NCI-H460 (cell line): ENCODE results near the gene FAM209A. TPM values are rescaled to one million over a fixed set of nuclear protein-coding genes. Genes with fewer than 3 reads are reported as not detected.
A peak's percentile ranks its signal among the peaks of the same experiment; 100 is the strongest.
"Not testable (repeated sequence)": the region's sequence is repeated elsewhere in the genome, so short reads cannot be mapped to it uniquely, and the experiment has no call there.

Experiments
- DNase-seq: peaks from one replicate; pipeline ENCODE4 v3.0.0-alpha.2; 2016; ENCODE audit warnings: low read depth; ENCODE audit errors: extremely low read depth
- total RNA-seq: library from RNA; depleted of rRNA; stranded (reverse); fragments of >200 nt; shearing (Covaris generic); gene quantifications from 2 replicates; pipeline ENCODE4 v1.2.3, GENCODE V29; 2014; rRNA removed

Gene FAM209A
- total RNA-seq, 1 experiment from 2014 or later = 0.17 TPM

DNA sequence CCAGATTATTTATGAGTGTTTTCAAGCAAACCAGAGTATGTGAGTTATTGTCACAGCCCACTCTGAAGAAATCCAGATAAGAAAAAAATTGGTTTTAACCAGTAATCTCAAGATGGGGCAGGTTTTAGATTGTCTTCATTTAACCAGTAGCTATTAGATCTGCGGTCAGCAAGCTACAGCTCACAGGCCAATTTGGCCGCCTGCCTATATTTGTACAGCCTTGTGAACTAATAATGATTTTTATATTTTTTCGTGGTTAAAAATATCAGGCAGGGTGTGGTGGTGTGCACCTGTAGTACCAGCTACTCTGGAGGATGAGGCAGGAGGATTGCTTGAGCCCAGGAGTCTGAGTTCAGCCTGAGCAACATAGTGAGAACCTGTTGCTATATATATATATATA is 13.5 kb downstream of the FAM209A start:
- no peak for DNase-seq

DNA sequence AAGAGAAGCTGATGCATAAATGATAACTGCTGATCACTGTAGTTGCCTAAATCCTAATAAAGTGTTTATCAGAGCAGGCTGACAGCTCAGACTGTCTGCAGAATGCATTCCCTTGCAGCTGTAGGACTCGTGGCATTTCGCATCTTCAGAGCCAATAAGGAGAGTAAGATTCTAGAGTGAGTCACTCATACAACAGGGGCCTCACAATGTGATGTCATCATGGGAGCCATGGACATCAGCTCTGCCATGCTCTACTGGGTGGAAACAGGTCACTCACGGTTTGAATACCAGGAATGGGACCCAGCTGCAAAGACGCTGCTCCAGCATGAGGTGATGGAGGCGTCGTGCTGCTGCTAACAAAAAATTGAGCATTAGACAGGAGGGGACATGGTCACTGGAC is 15.9 kb downstream of the FAM209A start:
- no peak for DNase-seq

DNA sequence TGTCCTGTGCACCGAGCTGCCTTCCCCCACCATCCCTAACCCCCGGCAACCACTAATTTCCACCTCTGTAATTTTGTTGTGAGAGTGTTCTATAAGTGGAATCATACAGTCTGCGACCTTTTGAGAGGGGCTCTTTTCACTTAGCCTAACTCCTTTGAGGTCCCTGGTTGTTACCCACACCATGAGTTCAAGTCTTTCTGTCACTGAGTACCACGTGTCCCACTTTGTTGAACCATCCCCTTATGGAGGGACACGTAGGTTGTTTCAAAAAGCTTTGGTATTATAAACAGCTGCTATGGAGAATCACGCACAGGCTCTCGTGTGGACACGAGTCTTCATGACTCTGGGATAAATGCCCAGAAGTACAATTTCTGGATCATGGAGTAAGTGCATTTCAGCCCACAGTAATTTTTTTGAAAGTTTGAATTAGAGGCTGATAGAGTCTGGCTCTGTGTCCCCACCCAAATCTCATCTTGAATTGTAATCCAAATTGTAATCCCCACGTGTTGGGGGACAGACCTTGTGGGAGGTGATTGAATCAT is 18.0 kb downstream of the FAM209A start:
- no peak for DNase-seq

- no peak for DNase-seq
Measured at GRCh38 chr20:56551571-56551970, 27.0 kb downstream of the FAM209A start.

DNA sequence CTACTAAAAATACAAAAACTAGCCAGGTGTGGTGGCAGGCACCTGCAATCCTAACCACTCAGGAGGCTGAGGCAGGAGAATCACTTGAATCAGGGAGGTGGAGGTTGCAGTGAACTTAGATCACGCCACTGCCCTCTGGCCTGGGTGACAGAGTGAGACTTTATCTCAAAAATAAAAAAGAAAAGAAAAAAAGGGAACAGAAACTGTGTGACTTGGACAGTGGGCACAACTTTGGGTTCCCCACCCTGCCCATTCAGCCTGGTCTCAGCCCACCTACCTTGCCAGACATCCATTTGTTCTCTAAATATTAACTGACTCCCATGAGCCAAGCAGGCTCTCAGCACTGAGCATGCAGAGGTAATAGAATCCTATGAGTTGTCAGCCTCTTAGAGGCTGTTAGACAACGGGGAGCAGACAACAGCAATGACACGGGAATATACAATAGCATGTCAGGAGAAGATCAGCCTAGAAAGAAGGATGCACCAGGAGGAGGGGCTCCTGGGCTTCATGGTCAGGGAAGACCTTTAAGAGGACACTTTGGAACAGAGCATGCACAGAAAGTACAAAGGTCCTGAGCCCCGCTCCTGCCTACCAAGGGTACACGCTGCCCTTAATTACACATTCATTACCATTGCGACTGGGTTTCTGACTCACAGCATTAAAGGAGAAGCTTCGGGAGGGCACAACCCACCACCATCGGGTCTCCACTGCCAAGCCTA is 28.5 kb downstream of the FAM209A start:
- DNase-seq = no peak

DNA sequence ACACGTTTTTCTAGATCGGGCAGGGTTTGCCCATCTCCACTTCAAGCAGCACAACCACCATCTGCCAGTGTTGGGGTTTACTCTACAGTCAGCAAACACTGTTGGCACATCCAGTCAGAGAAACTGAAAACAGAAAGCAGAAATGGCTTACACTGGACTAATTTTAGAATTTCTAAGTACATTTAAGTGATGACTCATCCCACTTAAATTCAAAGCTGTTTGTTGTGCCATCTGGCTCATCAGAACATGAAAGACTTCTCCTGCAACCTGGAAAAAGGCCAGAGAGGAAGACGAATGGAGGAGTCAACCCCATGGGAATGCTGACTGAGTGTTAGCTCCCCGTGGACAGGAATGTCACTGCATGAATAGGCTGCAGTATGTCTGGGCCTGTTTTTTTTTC is 30.3 kb downstream of the FAM209A start:
- peak; percentile 41 for DNase-seq

GRCh38 chr20:56558968-56559367 is 34.4 kb downstream of the FAM209A start:
- DNase-seq = no peak

DNA sequence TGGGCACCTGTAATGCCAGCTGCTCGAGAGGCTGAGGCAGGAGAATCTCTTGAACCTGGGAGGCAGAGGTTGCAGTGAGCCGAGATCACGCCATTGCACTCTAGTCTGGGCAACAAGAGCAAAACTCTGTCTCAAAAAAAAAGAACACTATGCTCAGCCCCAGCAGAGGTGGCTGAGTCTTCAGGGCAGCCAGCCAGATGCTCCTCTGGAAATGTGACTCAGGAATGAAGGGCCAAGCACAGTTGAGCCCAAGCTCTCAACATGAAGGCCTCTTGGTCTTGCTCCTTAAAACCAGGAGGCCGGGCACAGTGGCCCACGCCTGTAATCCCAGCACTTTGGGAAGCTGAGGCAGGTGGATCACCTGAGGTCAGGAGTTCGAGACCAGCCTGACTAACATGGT is 40.0 kb downstream of the FAM209A start:
- DNase-seq = not testable (repeated sequence)

- DNase-seq = no peak
Measured at GRCh38 chr20:56565511-56565910, 41.0 kb downstream of the FAM209A start.

DNA sequence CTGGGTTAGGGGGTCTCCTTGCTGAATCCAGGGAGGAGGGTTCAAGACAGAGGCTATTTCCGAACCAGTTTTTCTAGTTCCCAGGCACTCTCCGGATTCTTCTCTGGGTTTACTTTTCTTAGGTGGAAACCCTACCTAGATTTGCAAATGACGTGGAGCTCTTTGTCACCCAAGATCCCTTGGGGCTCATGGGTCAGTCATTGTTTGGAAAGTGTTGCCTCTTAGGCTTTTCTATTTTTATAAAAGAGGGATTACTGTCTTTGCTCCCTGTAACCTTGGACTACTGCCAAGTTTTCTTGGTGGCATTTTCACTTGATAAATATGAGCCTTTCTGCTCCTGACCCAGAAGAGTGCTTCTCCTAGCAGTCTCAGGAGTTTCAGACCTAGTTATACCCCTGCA is 42.1 kb downstream of the FAM209A start:
- no peak for DNase-seq

DNA sequence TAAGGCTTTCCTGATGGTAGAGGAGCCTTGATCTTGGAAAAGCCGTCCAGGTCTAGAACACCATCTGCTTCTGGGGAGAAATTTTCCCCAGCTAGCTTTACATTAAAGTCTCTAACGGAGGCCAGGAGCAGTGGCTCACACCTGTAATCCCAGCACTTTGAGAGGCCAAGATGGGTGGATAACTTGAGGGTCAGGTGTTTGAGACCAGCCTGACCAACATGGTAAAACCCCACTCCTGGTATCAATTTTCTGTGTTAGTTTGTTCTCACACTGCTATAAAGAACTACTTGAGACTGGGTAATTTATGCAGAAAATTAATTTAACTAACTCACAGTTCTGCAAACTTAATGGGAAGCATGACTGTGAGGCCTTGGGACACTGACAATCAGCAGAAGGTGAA is 46.3 kb downstream of the FAM209A start:
- DNase-seq = no peak

- no peak for DNase-seq
Measured at GRCh38 chr20:56572172-56572571, 47.6 kb downstream of the FAM209A start.

GRCh38 chr20:56573986-56574385 is 49.4 kb downstream of the FAM209A start:
- DNase-seq = no peak

- DNase-seq = no peak
Measured at GRCh38 chr20:56574531-56575142, 50.1 kb downstream of the FAM209A start.

- DNase-seq = no peak
Measured at GRCh38 chr20:56575157-56575556, 50.6 kb downstream of the FAM209A start.

Other genes starting within 250 kb of the FAM209A start
- 85.4 and 94.1 TPM in 2 replicates for gene FAM210B, start 165.8 kb upstream of the FAM209A start, total RNA-seq
- 176 and 178 TPM in 2 replicates for gene AURKA, start 132.5 kb upstream of the FAM209A start, total RNA-seq
- 52.7 and 60.9 TPM in 2 replicates for gene CSTF1, start 132.1 kb upstream of the FAM209A start, total RNA-seq
- gene CASS4, start 112.5 kb upstream of the FAM209A start, total RNA-seq = 0.05 TPM in 1 of 2 replicates, not detected in the other
- gene RTF2, start 56.1 kb upstream of the FAM209A start, total RNA-seq = 79.5 and 80.0 TPM in 2 replicates
- gene FAM209B, start 8.5 kb downstream of the FAM209A start, total RNA-seq = not detected in 2 replicates
- gene TFAP2C, start 104.6 kb downstream of the FAM209A start, total RNA-seq = 11.3 and 11.8 TPM in 2 replicates